Breast epithelium (tissue), 4 donors: ENCODE measurements around the gene TM9SF2. TPM values are rescaled to one million over a fixed set of nuclear protein-coding genes. Genes with fewer than 3 reads are reported as not detected.
A peak's percentile ranks its signal among the peaks of the same experiment; 100 is the strongest.
"Not testable (repeated sequence)": the region's sequence is repeated elsewhere in the genome, so short reads cannot be mapped to it uniquely, and the experiment has no call there.

ENCODE experiments used
- DNase-seq, 2 donors: peaks; one replicate each; pipeline ENCODE4 v3.0.0-alpha.2; 2019; ENCODE audit warnings: low spot score in 2 of 2
- H3K27ac ChIP-seq, 2 donors: fragments of 200-600 bp; sonication (generic) in 1 of 2; one replicate each; pipeline ENCODE4 v1.5.1; 2016 to 2019; ENCODE audit warnings: mild to moderate bottlenecking in 1 of 2
- H3K27me3 ChIP-seq, 2 donors: fragments of 200-600 bp; sonication (generic) in 1 of 2; one replicate each; pipeline versions ENCODE4 v1.5.1 to v1.6.0; 2017 to 2019; ENCODE audit warnings: control low read depth in 1 of 2, mild to moderate bottlenecking in 1 of 2
- H3K36me3 ChIP-seq: fragments of 200-600 bp; one replicate; pipeline ENCODE4 v1.5.1; 2019
- H3K4me1 ChIP-seq, 2 donors: fragments of 200-600 bp; sonication (generic); one replicate each; pipeline ENCODE4 v1.5.1; 2016 to 2019; ENCODE audit warnings: control low read depth in 1 of 2
- H3K4me3 ChIP-seq, 3 donors: fragments of 200-600 bp; sonication (generic); 1 replicate in 2 of 3; 2 replicates in 1 of 3; pipeline ENCODE4 v1.5.1; 2016 to 2019; ENCODE audit warnings: mild to moderate bottlenecking in 3 of 3, moderate library complexity in 2 of 3
- H3K9me3 ChIP-seq, 2 donors: fragments of 200-600 bp; sonication (generic) in 1 of 2; one replicate each; pipeline ENCODE4 v1.5.1; 2016 to 2019; ENCODE audit warnings: control low read depth in 1 of 2
- POLR2A ChIP-seq: fragments of 450-650 bp; IDR thresholded peaks from one replicate; pipeline ENCODE4 v1.6.1; 2016; ENCODE audit warnings: antibody characterized with exemption, mild to moderate bottlenecking, moderate library complexity
- POLR2AphosphoS5 ChIP-seq, 3 donors: sonication (generic); formaldehyde crosslinking; IDR thresholded peaks; one replicate each; pipeline ENCODE4 v1.6.1; 2017; ENCODE audit warnings: antibody characterized with exemption in 3 of 3
- intact Hi-C: fragments of 100-400 bp; cut with DNase I; formaldehyde crosslinking; loops from one replicate; pipeline ENCODE4 v1.15.1; 2023; ENCODE audit warnings: low total_unique reads
- total RNA-seq, 3 donors: library from RNA; depleted of rRNA; stranded (reverse); fragments of >200 nt; gene quantifications; one replicate each; pipeline ENCODE4 v1.1.0, GENCODE V29; 2016
- TF ChIP-seq, protein P1 (sequence below), 3 donors: fragments of 450-650 bp; IDR thresholded peaks; one replicate each; pipeline ENCODE4 v1.5.1; 2016 to 2017; ENCODE audit warnings: antibody characterized with exemption in 3 of 3, mild to moderate bottlenecking in 3 of 3, moderate library complexity in 3 of 3

The TM9SF2 gene, protein sequence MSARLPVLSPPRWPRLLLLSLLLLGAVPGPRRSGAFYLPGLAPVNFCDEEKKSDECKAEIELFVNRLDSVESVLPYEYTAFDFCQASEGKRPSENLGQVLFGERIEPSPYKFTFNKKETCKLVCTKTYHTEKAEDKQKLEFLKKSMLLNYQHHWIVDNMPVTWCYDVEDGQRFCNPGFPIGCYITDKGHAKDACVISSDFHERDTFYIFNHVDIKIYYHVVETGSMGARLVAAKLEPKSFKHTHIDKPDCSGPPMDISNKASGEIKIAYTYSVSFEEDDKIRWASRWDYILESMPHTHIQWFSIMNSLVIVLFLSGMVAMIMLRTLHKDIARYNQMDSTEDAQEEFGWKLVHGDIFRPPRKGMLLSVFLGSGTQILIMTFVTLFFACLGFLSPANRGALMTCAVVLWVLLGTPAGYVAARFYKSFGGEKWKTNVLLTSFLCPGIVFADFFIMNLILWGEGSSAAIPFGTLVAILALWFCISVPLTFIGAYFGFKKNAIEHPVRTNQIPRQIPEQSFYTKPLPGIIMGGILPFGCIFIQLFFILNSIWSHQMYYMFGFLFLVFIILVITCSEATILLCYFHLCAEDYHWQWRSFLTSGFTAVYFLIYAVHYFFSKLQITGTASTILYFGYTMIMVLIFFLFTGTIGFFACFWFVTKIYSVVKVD
- total RNA-seq: 100 to 1,000 TPM in 2 of 3 donors, 10 to 100 TPM in 1; 95.1 to 155 (median 107) TPM

DNA sequence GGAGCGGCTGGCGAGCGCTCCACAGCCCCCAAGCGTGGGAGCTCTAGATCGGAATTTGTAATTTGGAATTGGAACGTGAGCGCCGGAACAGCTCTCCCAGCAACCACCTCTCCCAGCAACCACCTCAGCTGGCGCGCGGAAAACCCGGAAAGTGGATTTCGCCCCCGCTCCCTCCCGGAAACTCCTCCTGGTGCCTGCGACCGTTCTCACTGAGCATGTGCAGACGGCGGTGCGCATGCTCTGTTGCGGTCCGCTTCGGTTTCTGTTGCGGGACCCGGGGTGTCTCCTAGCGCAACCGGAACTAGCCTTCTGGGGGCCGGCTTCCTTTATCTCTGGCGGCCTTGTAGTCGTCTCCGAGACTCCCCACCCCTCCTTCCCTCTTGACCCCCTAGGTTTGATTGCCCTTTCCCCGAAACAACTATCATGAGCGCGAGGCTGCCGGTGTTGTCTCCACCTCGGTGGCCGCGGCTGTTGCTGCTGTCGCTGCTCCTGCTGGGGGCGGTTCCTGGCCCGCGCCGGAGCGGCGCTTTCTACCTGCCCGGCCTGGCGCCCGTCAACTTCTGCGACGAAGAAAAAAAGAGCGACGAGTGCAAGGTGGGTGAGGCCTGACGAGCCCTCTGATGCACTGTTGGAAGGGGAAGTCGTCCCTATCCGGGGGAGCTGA lies at the start of gene TM9SF2:
Gene TM9SF2, plus strand, starts transcription at position 289 of the 664 bp plus-strand sequence. Its CDS starts 135 bp downstream, at position 424.
- TF ChIP-seq, protein P1, sequence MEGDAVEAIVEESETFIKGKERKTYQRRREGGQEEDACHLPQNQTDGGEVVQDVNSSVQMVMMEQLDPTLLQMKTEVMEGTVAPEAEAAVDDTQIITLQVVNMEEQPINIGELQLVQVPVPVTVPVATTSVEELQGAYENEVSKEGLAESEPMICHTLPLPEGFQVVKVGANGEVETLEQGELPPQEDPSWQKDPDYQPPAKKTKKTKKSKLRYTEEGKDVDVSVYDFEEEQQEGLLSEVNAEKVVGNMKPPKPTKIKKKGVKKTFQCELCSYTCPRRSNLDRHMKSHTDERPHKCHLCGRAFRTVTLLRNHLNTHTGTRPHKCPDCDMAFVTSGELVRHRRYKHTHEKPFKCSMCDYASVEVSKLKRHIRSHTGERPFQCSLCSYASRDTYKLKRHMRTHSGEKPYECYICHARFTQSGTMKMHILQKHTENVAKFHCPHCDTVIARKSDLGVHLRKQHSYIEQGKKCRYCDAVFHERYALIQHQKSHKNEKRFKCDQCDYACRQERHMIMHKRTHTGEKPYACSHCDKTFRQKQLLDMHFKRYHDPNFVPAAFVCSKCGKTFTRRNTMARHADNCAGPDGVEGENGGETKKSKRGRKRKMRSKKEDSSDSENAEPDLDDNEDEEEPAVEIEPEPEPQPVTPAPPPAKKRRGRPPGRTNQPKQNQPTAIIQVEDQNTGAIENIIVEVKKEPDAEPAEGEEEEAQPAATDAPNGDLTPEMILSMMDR (IDR thresholded peaks at IDR 0.05): no peak
- TF ChIP-seq POLR2AphosphoS5 (IDR thresholded peaks at IDR 0.05): peak; percentile 9 to 88 (median 68)
- peak; percentile 63 for TF ChIP-seq POLR2A
- Histone ChIP-seq H3K9me3 (no peaks in the 10 kb centered on the region), H3K27me3 (no peaks in the 10 kb centered on the region)

DNA sequence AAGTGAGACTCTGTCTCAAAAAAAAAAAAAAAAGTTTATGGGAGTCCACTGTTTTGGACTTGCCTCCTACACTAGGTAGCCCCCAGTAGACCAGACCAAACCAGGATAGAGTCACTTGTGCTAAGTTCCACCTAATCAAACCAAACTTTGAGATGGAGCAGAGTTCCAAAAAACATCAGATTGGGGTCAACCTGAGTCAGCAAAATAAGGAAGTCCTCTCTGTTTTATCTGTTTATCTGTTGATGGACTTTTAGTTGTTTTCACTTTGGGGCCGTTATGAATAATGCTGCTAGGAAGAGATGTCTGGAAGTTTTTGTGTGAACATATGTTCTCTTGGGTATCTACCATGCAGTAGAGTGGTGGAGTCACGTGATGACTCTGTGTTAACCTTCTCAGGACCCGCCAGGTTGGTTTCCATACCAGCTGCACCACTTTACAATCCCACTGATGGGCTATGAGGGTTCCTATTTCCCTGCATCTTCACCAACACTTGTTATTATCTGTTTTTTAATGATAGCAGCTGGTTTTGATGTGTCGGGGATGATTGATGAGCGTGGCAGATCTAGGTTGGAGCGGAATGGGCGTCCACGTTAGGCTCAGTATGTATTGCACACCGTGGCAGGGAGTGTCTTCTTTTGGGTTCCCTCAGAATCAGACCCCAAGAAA lies 46.6 kb upstream of the TM9SF2 start:
- DNase-seq: no peak
- Histone ChIP-seq H3K36me3 (no peaks in the 10 kb centered on the region), H3K4me1 (no peaks in the 10 kb centered on the region), H3K9me3 (peaks cover 5 to 6% of the 10 kb centered on the region in 2 donors), H3K4me3 (no peak overlapping the region), H3K27ac (no peak overlapping the region), H3K27me3 (no peaks in the 10 kb centered on the region)
- intact Hi-C loops: no loop called here
- TF ChIP-seq POLR2AphosphoS5 (IDR thresholded peaks at IDR 0.05) (no peak), POLR2A (no peak)
- TF ChIP-seq, protein P1 (IDR thresholded peaks at IDR 0.05): no peak

More for the DNA sequence above, at the start of gene TM9SF2:
- Histone ChIP-seq H3K27ac (peak within 1 kb of the TSS; percentile 90 to 94), H3K4me3 (peak within 1 kb of the TSS; percentile 74 to 92 (median 77)), H3K4me1 (peaks cover 0 to 23% of the 10 kb centered on the region in 2 donors), H3K36me3 (no peaks in the 10 kb centered on the region)
- intact Hi-C loops: no loop called here
- DNase-seq: peak; percentile 95 to 98

DNA sequence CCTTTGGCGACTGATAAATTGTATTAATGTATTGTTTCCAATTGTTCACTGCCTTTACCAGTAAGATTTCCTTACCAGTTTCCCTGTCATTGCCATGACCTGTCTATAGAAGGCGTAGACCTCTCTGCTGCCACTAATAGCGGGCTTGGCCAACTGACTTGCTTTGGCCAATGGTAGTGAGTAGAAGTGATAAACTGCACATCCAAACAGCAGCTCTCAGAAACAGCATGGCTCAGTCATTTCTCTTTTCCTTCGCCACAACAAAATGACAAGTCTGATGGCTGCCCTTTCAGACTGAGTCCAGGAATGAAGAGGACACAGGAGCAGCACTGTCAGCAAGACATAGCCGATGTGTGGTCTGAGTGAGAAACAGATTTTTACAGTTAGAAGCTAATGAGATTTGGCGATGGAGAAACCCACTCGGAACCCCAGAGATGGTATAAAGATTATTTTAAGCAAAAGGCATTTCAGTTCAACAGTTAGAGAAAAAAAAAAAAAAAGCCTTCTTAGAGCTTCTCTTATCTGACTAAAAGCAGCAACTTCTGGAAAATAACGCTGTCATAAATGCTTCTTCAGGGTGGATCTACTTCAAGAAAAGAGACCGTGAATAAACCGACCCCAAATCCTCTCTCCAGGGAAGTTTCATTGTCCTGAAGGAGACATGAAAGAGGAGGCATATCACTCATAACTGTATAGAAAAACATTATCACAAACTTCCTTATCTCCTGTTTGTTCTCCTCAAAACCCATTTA lies 42.0 kb upstream of the TM9SF2 start:
- Histone ChIP-seq H3K36me3 (no peaks in the 10 kb centered on the region), H3K4me1 (no peaks in the 10 kb centered on the region), H3K9me3 (peaks cover 5 to 6% of the 10 kb centered on the region in 2 donors), H3K27me3 (no peaks in the 10 kb centered on the region), H3K4me3 (no peak overlapping the region), H3K27ac (no peak overlapping the region)
- intact Hi-C loops: no loop called here
- no peak for DNase-seq
- TF ChIP-seq POLR2AphosphoS5 (IDR thresholded peaks at IDR 0.05): no peak

DNA sequence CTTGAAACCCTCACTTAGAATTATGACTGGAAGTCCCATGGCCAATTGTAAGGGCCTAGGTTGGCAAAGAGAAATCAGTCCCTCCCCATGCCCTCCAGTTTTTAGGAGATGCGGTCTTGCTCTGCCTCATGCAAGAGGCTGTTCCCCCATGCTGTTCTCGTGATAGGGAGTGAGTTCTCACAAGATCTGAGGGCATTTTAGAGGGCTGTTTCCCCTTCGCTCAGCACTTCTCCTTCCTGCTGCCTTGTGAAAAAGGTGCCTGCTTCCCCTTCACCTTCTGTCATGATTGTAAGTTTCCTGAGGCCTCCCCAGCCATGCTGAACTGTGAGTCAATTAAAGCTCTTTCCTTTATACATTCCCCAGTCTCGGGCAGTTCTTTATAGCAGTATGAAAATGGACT lies 40.5 kb upstream of the TM9SF2 start:
- H3K27me3 ChIP-seq, H3K4me3 ChIP-seq, intact Hi-C loops, H3K27ac ChIP-seq, H3K36me3 ChIP-seq, H3K9me3 ChIP-seq, H3K4me1 ChIP-seq, DNase-seq: not testable (repeated sequence)

- Histone ChIP-seq H3K27me3 (no peaks in the 10 kb centered on the region), H3K4me3 (no peak overlapping the region), H3K9me3 (no peaks in the 10 kb centered on the region), H3K36me3 (no peaks in the 10 kb centered on the region), H3K27ac (peak overlapping the region in 1 of 2 donors; percentile 33), H3K4me1 (no peaks in the 10 kb centered on the region)
- DNase-seq: no peak
- TF ChIP-seq, protein P1 (IDR thresholded peaks at IDR 0.05): no peak
- TF ChIP-seq POLR2A: no peak
- TF ChIP-seq POLR2AphosphoS5 (IDR thresholded peaks at IDR 0.05): no peak
- intact Hi-C loops: no loop called here
These were observed 37.5 kb upstream of the TM9SF2 start for GRCh38 chr13:99463646-99464397.
